Measurements from ENCODE around the gene MERTK. TPM values are rescaled to one million over a fixed set of nuclear protein-coding genes. Genes with fewer than 3 reads are reported as not detected.
A peak's percentile ranks its signal among the peaks of the same experiment; 100 is the strongest.

The MERTK gene
- total and polyA plus RNA-seq, 2 of the 13 experiments (the other 11 are each of a cell fraction or from before 2014, with no cell fraction given) = 37.3 to 44.7 TPM

GRCh38 chr2:111946294-111947114, 48.1 kb downstream of the MERTK start (continued):
- TF ChIP-seq ZNF839 (CRISPR knock-in tag; IDR thresholded peaks at IDR 0.05; ENCODE audit: borderline replicate concordance) (no peak), NR2F1 (CRISPR knock-in tag; IDR thresholded peaks at IDR 0.05) (peak in 1 of 2 experiments; percentile 24; a peak in 1 of 4 replicates), ZBTB49 (CRISPR knock-in tag; IDR thresholded peaks at IDR 0.05; ENCODE audit: borderline replicate concordance) (no peak), ZNF780A (CRISPR knock-in tag; IDR thresholded peaks at IDR 0.05) (no peak), KLF11 (CRISPR knock-in tag; IDR thresholded peaks at IDR 0.05) (no peak), ZNF292 (CRISPR knock-in tag; IDR thresholded peaks at IDR 0.05; ENCODE audit: borderline replicate concordance, low read depth) (no peak), SIN3B (IDR thresholded peaks at IDR 0.05; ENCODE audit: low read length) (no peak), REL (CRISPR knock-in tag; conservative IDR thresholded peaks at IDR 0.05) (no peak), TFDP1 (CRISPR knock-in tag; IDR thresholded peaks at IDR 0.05; ENCODE audit: borderline replicate concordance) (no peak), HOXD1 (CRISPR knock-in tag; IDR thresholded peaks at IDR 0.05) (no peak), RARG (CRISPR knock-in tag; IDR thresholded peaks at IDR 0.05; ENCODE audit: low read depth) (no peak), SCMH1 (CRISPR knock-in tag; IDR thresholded peaks at IDR 0.05; ENCODE audit: borderline replicate concordance) (no peak), TBL1XR1 (IDR thresholded peaks at IDR 0.05; ENCODE audit: borderline replicate concordance, low read length, partially characterized antibody) (no peak), ZNF136 (CRISPR knock-in tag; IDR thresholded peaks at IDR 0.05; ENCODE audit: low read depth) (no peak), SMARCE1 (IDR thresholded peaks at IDR 0.05; ENCODE audit: borderline replicate concordance) (no peak), ZNF160 (CRISPR knock-in tag; IDR thresholded peaks at IDR 0.05) (no peak), XBP1 (CRISPR knock-in tag; IDR thresholded peaks at IDR 0.05) (no peak), ZNF318 (CRISPR knock-in tag; IDR thresholded peaks at IDR 0.05) (no peak)
